Measurements from ENCODE around the gene GZMM. TPM values are rescaled to one million over a fixed set of nuclear protein-coding genes. Genes with fewer than 3 reads are reported as not detected.

The GZMM gene
- total RNA-seq (1 to 10 TPM in 2 of 9 donors, under 1 TPM in 4, not detected in 3; 0.35 to 2.4 (median 0.80) TPM), polyA plus RNA-seq (1 to 10 TPM in 2 of 3 donors, not detected in 1; 1.3 to 1.9 TPM)
- long read RNA-seq, donor 1: 0 reads
- long read RNA-seq, donor 2: 0 reads
- long read RNA-seq, donor 3, partial matches to known transcripts: 0 of 1 reads
- long read RNA-seq, donor 3, other reads (novel, unspliced or antisense): 0 of 1 reads
- long read RNA-seq, donor 4, partial matches to known transcripts: 0 of 1 reads
- long read RNA-seq, donor 4, other reads (novel, unspliced or antisense): 0 of 1 reads
- long read RNA-seq, donor 5: 0 reads
- long read RNA-seq, donor 6, partial matches to known transcripts: 0 of 1 reads
- long read RNA-seq, donor 6, other reads (novel, unspliced or antisense): 0 of 1 reads
- long read RNA-seq, donor 7: 0 reads
- long read RNA-seq, donor 8: 0 reads
- long read RNA-seq, donor 9, partial matches to known transcripts: 0 of 1 reads
- long read RNA-seq, donor 9, other reads (novel, unspliced or antisense): 0 of 1 reads
- long read RNA-seq, donor 10: 0 reads

- DNase-seq: no peak
- WGBS, 4 donors: 48 to 58% (median 51%) methylated on average over 7 to 31 of the region's 31 CpGs
- TF ChIP-seq CTCF (IDR thresholded peaks at IDR 0.05) (no peak), POLR2A (IDR thresholded peaks at IDR 0.05) (no peak)
- intact Hi-C loops (cut with DNase I): no loop called here
- Histone ChIP-seq H3K36me3 (replicated peaks in 1 of 2) (peaks cover 0 to 24% of the 10 kb centered on the region in 2 donors), H3K9me3 (replicated peaks in 1 of 3) (no peaks in the 10 kb centered on the region), H3K4me3 (no peak within 1 kb of the TSS), H3K27me3 (no peaks in the 10 kb centered on the region), H3K4me1 (replicated peaks in 1 of 2) (no peaks in the 10 kb centered on the region), H3K27ac (no peak within 1 kb of the TSS)
Observed at GRCh38 chr19:543910-544608, at the start of gene GZMM. TSS of gene GZMM (plus strand) at chr19:544053. CDS start at chr19:544072, 19 bp downstream.

GRCh38 chr19:494171-495080 lies 49.4 kb upstream of the GZMM start:
- Histone ChIP-seq H3K36me3 (replicated peaks in 1 of 2) (no peaks in the 10 kb centered on the region), H3K4me1 (replicated peaks in 1 of 2) (peaks cover 2 to 18% of the 10 kb centered on the region in 2 donors), H3K4me3 (no peak overlapping the region), H3K9me3 (replicated peaks in 1 of 3) (no peaks in the 10 kb centered on the region), H3K27me3 (peaks cover 19% of the 10 kb centered on the region), H3K27ac (no peak overlapping the region)
- DNase-seq: peak in 1 of 7 donors; percentile 23
- intact Hi-C loops (cut with DNase I): loop anchor here in 1 of 2 donors (10.0 kb wide), 1 partner anchor 150 kb away; the partner anchor contains the start of gene MIER2
- TF ChIP-seq POLR2A (IDR thresholded peaks at IDR 0.05): no peak
- no peak for TF ChIP-seq CTCF (IDR thresholded peaks at IDR 0.05)
- 47 to 72% (median 63%) methylated on average over 5 to 22 of the region's 22 CpGs for WGBS, 4 donors

GRCh38 chr19:495081-495401 lies 48.8 kb upstream of the GZMM start:
- no peak for DNase-seq
- no peak for TF ChIP-seq CTCF (IDR thresholded peaks at IDR 0.05)
- no peak for TF ChIP-seq POLR2A (IDR thresholded peaks at IDR 0.05)
- no peak overlapping the region for H3K4me3 ChIP-seq
- intact Hi-C loops (cut with DNase I): loop anchor here in 1 of 2 donors (10.0 kb wide), 1 partner anchor 150 kb away; the partner anchor contains the start of gene MIER2
- peaks cover 2 to 11% of the 10 kb centered on the region in 2 donors for H3K4me1 ChIP-seq (replicated peaks in 1 of 2)
- H3K9me3 ChIP-seq (replicated peaks in 1 of 3): no peaks in the 10 kb centered on the region
- H3K27ac ChIP-seq: no peak overlapping the region
- H3K27me3 ChIP-seq: peaks cover 19% of the 10 kb centered on the region
- no peaks in the 10 kb centered on the region for H3K36me3 ChIP-seq (replicated peaks in 1 of 2)
- 58 to 64% (median 59%) methylated on average over 4 to 10 of the region's 10 CpGs for WGBS, 4 donors

Data from adrenal gland (tissue), 19 donors.